AG09309 (cell line): ENCODE results near the gene SDK1.

Experiments
- DNase-seq: peaks from one replicate; pipeline ENCODE4 v3.0.0-alpha.2; 2010; ENCODE audit warnings: low read depth
- H3K4me3 ChIP-seq: 2 replicates; pipeline ENCODE4 v1.5.1; 2011; ENCODE audit warnings: mild to moderate bottlenecking, low read depth, low read length, moderate library complexity; ENCODE audit not compliant: control insufficient read depth
- TF ChIP-seq, protein P1 (sequence below): IDR thresholded peaks from 2 replicates; pipeline ENCODE4 v1.5.1; 2011; ENCODE audit warnings: mild to moderate bottlenecking, low read depth, low read length, inconsistent platforms; ENCODE audit not compliant: insufficient read depth, control insufficient read depth; ENCODE audit errors: missing control alignments

Gene SDK1, protein sequence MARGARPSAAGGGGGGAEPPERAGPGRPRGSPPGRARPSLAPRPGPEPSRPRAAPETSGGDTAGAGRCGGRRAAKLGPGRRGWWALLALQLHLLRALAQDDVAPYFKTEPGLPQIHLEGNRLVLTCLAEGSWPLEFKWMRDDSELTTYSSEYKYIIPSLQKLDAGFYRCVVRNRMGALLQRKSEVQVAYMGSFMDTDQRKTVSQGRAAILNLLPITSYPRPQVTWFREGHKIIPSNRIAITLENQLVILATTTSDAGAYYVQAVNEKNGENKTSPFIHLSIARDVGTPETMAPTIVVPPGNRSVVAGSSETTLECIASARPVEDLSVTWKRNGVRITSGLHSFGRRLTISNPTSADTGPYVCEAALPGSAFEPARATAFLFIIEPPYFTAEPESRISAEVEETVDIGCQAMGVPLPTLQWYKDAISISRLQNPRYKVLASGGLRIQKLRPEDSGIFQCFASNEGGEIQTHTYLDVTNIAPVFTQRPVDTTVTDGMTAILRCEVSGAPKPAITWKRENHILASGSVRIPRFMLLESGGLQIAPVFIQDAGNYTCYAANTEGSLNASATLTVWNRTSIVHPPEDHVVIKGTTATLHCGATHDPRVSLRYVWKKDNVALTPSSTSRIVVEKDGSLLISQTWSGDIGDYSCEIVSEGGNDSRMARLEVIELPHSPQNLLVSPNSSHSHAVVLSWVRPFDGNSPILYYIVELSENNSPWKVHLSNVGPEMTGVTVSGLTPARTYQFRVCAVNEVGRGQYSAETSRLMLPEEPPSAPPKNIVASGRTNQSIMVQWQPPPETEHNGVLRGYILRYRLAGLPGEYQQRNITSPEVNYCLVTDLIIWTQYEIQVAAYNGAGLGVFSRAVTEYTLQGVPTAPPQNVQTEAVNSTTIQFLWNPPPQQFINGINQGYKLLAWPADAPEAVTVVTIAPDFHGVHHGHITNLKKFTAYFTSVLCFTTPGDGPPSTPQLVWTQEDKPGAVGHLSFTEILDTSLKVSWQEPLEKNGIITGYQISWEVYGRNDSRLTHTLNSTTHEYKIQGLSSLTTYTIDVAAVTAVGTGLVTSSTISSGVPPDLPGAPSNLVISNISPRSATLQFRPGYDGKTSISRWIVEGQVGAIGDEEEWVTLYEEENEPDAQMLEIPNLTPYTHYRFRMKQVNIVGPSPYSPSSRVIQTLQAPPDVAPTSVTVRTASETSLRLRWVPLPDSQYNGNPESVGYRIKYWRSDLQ (N-terminal part only)

GRCh38 chr7:3300651-3301448 is at the start of gene SDK1:
Gene SDK1, plus strand, starts transcription at chr7:3301252. Its CDS starts 335 bp downstream, at chr7:3301587.
- DNase-seq, result peak; percentile 28
- TF ChIP-seq, protein P1, sequence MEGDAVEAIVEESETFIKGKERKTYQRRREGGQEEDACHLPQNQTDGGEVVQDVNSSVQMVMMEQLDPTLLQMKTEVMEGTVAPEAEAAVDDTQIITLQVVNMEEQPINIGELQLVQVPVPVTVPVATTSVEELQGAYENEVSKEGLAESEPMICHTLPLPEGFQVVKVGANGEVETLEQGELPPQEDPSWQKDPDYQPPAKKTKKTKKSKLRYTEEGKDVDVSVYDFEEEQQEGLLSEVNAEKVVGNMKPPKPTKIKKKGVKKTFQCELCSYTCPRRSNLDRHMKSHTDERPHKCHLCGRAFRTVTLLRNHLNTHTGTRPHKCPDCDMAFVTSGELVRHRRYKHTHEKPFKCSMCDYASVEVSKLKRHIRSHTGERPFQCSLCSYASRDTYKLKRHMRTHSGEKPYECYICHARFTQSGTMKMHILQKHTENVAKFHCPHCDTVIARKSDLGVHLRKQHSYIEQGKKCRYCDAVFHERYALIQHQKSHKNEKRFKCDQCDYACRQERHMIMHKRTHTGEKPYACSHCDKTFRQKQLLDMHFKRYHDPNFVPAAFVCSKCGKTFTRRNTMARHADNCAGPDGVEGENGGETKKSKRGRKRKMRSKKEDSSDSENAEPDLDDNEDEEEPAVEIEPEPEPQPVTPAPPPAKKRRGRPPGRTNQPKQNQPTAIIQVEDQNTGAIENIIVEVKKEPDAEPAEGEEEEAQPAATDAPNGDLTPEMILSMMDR, result peak; percentile 52
- H3K4me3 ChIP-seq, result no peak within 1 kb of the TSS

DNA sequence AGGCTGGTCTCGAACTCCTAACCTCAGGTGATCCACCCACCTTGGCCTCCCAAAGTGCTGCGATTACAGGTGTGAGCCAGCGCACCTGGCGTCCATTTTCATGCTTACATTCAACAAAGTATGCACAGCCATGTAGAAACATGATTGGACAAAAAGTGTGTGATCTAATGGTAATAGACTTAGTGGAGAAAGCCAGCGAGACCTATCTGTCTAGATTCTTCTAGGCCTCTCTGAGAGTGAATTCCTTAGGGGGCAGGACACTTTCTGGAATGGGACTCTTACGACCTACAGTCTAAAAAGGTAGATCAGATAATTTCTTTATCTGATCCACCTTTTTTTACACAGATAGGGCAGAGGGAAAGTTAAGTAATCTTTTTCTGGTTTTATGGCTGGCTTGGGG is 46.3 kb upstream of the SDK1 start:
- TF ChIP-seq, protein P1, result no peak
- no peak for DNase-seq
- H3K4me3 ChIP-seq, result no peak overlapping the region

DNA sequence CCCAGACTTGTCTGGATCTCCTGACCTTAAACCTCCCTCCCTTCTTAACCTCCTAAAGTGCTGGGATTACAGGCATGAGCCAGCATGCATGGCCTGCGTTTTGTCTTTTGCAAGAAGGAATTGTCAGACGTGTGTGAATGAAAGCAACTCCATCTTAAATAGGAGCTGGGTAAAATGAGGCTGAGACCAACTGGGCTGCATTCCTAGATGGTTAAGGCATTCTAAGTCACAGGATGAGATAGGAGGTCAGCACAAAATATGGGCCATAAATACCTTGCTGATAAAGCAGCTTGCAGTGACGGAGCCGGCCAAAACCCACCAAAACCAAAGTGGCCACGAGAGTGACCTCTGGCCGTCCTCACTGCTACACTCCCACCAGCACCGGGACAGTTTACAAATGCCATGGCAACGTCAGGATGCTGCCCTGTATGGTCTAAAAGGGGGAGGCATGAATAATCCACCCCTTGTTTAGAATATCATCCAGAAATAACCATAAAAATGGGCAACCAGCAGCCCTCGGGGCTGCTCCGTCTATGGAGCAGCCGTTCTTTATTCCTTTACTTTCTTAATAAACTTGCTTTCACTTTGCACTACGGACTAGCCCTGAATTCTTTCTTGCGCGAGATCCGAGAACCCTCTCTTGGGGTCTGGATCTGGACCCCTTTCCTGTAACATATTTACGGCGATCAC is 41.2 kb upstream of the SDK1 start:
- H3K4me3 ChIP-seq, result peak overlapping the region; percentile 24
- TF ChIP-seq, protein P1, result no peak
- no peak for DNase-seq

DNA sequence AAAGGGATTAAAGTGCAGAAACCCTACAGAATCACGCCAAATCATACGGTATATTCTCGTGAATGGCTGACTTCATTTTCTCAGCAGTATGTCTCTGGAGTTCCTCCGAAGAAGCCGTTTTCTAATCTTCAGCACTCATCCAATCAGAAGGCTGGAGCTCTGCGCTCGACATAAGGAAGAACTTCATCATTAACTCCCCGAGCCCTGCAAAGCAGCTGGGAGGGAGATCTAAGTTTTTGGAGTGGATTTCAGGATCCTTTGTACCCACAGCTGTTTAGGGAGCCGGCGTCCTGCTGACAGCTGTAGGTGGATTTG is 40.7 kb upstream of the SDK1 start:
- peak overlapping the region; percentile 24 for H3K4me3 ChIP-seq
- TF ChIP-seq, protein P1, result no peak
- DNase-seq, result no peak

GRCh38 chr7:3264693-3265339 is 36.2 kb upstream of the SDK1 start:
- DNase-seq, result no peak
- TF ChIP-seq, protein P1, result no peak
- H3K4me3 ChIP-seq, result no peak overlapping the region
